Skeletal muscle tissue (tissue), 1 donor: ENCODE data around the gene IGSF9B. TPM values are rescaled to one million over a fixed set of nuclear protein-coding genes. Genes with fewer than 3 reads are reported as not detected.

Experiments
- total RNA-seq: library from RNA; depleted of rRNA; stranded (reverse); fragments of >200 nt; gene quantifications from one replicate; pipeline ENCODE4 v1.2.3, GENCODE V29; 2014

The IGSF9B gene
- total RNA-seq, 1 donor from 2014 or later, result 4.7 TPM

Other genes starting within 250 kb of the IGSF9B start
- not detected for gene SPATA19, start 111.5 kb downstream of the IGSF9B start, total RNA-seq
- gene JAM3, start 112.1 kb upstream of the IGSF9B start, total RNA-seq, result 65.8 TPM